NCI-H82 (cell line): ENCODE results near the gene ERICH4.
"Not testable (repeated sequence)": the region's sequence is repeated elsewhere in the genome, so short reads cannot be mapped to it uniquely, and the experiment has no call there.

Experiments
- DNase-seq: peaks from one replicate; lab custom pipeline; 2025; lab: John Stamatoyannopoulos, UW

ERICH4 gene, protein sequence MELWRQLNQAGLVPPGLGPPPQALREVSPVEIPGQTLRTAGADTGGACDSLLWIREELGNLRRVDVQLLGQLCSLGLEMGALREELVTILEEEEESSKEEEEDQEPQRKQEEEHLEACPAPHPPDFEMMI

DNA sequence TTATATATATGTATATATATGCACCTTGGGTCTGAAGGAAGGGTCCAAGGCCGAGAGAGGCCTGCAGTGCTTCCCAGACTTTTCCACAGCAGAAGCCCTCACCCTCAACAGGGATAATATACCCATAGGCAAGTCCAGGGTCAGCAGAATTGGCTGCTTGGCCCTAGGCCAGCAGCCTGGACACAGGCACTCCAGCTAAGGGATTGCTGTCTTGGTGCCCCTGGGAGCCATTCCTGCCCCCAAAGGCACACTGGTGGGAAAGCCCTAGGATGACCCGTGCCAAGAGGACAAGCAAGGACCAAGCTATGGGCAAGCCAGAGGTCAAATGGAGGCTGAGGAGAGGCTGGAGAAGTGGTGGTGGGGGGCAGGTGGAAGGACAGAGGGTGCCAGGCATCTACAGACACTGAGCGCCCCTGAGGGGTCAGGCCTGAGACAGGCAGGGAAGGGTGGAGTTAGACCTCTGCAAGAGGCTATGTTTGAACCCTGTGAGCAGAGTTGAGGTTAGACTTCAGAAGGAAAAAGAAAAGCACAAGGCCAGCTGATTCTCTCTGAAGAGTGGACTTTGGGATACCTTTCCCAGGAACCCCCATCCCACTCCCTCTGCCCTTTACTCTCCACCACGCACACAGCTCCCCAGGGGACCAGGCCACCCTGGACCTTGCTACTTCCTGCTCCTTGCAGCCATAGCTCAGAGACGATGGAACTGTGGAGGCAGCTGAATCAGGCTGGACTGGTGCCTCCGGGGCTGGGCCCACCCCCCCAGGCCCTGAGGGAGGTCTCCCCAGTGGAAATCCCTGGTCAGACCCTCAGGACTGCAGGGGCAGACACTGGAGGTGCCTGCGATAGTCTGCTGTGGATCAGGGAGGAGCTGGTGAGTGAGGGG, at the start of gene ERICH4:
Gene ERICH4 (plus strand): TSS at position 684 of the 883 bp plus-strand sequence. CDS start 14 bp downstream, at position 698.
- no peak for DNase-seq

DNA sequence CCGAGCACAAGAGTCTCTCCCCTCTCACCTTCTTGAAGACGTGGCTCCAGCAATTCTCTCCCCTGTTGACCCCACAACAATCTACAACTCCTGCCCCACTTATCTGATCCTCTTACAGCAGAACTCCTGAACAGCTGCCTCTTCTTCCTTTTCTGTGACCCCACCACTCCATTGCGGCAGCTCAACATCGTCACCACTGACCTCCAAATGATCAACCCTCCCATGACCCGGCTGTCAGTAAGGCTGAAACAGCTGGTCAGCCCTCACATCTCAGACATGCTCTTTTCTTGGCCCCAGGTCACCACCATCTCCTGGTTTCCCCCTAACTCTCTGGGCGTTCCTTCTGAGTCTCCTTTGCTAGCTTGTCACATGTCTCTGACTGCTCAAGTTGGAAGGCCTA, 47.6 kb upstream of the ERICH4 start:
- DNase-seq: no peak

DNA sequence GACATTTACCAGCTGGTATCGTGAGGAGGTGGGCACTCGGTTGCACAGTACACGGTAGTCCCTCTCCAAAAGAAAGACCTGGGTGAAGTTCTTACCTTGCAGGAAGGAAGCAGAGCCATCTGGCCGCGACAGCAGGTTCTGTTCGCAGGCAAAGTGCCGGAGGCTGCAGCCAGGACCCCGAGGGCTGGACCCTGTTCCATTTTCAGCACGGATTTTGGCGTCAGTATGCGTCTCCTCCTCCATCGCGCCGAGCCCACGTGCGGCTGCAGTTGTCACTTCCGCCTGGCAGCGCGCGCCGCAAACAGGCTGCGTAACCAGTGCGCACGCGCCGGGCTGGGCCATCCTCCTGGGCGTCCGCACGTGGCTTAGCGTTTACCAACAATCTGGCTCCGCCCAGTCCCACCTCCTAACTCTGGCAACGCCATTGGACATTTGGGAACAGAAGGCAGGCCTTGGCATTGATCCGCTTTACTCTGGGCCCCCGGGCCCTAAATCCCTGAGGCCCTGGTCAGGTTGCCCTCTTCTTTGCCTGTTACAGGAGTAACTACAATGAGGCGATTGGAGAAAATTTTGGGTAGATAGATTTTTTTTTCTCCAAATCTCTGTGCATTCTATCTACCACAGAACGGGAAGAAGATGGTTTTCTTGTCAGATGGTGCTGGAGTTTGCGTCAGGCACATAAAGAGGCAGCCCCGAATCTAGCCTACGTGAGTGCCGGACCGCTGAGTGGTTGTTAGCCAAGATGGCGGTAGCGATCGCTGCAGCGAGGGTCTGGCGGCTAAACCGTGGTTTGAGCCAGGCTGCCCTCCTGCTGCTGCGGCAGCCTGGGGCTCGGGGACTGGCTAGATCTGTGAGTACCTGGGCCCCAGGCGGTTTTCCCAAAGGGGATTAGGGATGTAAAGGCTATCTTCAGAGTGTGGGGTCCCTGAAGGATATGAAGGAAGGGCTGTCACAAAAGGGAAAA, 45.6 kb upstream of the ERICH4 start, which contains the start of the genes BCKDHA and EXOSC5:
Gene BCKDHA (plus strand): TSS at position 733 of the 964 bp plus-strand sequence. CDS start 10 bp downstream, at position 743.
Gene EXOSC5 (minus strand): TSS at position 274 of the 964 bp plus-strand sequence. CDS start 31 bp downstream, at position 243.
- peak; percentile 100 for DNase-seq

DNA sequence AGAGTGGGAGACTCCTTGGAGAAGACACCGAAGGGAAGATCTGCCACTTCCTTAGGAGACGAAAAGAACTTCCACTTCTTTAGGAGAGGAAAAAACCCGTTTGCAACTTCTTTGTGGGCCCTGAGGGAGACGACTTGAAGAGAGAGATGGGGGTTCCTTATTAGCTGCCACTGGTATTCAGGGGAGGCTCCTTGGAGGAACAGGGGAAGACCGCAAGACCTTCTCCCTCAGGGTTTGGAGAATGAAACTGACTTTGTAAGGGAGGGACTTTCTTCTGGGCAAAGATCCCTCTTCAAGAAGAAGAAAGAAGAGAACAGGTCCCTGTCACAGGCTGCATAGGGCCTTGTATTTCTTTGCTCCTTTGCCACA, 44.9 kb upstream of the ERICH4 start:
- DNase-seq: peak; percentile 49

DNA sequence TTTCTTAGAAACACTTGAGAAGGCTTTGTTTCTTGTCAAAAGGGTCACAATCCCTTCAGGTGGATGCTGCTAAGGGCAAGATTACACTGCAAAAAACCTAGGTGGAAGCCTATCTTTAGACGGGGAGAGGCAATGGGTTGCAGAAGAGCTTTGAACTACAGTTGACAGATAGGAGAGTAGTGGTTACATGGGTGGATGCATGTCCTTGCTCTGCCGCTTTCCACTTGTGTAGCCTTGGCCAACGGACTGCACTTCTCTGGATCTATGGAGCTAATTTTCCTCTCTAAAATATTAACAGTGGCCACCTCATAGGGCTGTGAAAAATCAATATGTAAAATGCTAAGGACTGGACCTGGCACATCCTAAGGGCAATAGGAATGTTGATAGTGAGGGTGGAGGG, 44.4 kb upstream of the ERICH4 start:
- DNase-seq: no peak

DNA sequence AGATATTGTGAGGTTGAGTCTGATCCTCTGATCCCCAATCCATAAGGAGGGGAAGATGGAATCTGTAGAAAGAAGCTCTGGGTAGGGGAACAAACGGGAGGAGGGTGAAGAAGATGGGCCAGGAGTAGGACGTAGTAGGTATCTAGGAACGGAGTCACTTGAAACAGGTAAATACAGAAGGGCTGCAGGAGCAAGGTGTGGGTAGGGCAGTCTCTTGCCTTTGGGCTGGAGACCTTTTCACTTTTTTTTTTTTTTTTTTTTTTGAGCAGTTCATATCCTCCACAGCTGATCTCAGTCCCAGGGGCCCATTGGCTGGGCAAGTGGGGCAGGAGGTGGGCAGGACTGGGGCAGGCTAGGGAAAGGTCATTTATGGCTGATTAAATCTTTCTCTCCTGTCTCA, 43.9 kb upstream of the ERICH4 start:
- no peak for DNase-seq

DNA sequence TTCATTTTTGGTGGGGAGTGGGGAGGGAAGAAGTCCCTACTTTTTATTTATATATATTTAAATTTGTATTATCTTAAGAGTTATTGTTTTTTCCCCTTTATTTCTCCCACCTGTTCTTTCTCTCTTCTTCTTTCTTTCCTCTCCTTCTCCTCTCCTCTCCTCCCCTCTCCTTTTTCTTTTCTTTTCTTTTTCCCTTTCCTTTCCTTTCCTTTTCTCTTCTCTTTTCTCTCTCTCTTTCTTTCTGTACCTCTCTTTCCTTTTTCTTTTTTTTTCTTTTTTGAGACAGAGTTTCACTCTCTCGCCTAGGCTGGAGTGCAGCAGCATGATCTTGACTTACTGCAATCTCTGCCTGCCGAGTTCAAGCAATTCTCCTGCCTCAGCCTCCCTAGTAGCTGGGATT, 43.4 kb upstream of the ERICH4 start:
- DNase-seq: no peak

DNA sequence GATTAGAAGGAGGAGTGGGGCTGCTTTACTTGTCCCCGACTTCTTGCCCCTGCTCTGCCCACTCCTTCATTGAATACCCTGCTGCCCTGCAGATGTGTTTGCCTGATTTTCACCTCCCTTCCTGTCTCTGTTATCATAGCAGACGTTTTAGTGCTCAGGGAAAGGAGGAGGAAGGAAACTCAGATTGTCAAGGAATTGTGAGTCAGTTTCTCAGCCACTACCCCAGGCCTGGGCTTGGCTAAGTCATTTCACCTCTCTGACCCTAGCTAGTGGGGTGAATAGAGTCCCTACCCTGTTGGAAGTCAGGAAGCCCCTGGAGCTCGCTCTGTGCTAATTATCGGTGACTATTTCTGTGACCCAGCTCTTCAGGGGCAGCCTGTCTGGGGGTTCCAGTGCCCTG, 41.5 kb upstream of the ERICH4 start:
- DNase-seq: no peak

DNA sequence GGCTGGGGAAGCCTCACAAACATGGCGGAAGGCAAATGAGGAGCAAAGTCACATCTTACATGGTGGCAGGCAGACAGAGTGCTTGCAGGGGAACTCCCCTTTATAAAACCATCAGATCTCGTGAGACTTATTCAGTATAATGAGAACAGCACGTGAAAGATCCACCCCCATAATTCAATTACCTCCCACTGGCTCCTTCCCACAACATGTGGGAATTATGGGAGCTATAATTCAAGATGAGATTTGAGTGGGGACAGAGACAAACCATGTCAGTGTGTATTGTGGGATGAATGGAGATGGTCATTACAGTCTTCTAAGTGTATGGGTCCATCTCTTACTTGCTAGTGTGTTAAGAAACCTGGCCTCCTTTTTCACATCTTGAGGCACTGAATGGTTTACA, 40.9 kb upstream of the ERICH4 start:
- DNase-seq: peak; percentile 19

DNA sequence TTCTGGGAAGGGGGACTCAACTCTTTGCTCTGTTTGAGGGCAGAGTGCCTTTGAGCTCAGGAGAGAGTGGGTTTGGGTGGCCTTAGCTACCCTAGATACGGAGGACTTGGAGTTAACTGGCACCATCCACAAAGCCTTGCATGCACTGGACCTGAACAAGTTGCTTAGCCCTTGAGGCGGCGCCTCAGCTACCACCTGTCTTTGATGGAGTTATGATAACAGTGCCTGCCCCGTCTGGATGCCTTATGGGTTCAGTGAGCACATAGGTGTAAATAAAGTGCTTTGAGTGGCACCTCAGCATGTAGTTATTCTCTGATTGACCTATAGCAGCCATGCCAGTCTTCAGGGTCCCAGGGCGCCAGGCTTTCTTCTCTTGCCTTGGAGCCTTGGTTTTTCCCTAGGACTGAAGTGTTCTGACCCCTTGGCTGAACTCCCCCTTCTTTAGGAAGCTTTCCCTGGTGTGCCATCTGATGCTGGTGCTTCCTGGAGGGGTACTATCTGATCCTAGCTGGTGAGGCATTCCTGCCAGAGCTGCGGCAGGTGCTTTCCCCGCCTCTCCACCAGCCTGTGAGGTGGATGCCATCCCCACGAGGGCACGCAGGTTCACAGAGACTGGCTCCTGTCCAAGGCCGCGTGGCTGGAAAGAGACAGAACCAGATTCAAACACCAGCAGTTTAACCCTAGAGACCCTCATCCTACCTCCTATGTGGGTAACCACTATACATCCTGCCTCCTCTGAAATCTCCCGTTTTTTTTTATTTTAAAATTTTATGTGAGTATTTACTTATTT, 39.6 kb upstream of the ERICH4 start:
- no peak for DNase-seq

DNA sequence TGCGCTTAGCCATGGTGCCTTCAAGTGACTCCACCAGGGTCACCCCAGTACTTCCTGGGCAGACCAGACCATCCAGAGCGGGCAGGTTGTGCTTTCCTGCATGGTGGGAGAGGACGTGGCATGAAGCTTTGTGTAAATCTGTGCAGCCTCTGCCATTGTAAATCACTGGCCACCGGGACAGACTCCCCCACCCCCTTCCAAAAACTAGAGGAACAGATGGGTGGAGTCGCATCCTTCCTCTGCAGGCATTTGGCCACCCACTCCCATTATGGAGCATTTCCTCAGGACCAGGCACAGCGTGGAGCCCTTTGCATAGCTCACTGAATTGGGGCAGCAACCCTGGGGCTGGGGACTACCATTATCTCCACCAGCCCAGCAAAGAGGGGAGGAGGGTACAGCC, 37.2 kb upstream of the ERICH4 start:
- no peak for DNase-seq

DNA sequence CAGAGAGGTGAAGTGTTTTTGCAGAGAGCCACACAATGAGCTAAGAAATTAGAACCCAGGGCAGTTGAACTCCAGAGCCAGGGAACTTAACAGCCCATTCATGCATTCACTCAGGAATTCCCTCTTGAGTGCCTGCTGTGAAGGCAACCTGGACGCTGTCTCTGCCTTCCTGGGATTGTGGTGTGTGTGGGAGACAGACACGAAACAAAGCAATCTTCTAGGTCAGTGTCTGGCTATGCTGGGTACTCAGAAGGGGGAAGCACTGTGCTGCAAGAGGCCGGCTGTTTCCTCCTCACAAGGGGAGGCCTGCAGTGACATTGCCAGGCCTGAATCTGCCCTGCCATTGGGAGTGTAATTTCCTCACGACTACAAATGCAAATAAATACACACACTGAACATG, 35.7 kb upstream of the ERICH4 start:
- no peak for DNase-seq

DNA sequence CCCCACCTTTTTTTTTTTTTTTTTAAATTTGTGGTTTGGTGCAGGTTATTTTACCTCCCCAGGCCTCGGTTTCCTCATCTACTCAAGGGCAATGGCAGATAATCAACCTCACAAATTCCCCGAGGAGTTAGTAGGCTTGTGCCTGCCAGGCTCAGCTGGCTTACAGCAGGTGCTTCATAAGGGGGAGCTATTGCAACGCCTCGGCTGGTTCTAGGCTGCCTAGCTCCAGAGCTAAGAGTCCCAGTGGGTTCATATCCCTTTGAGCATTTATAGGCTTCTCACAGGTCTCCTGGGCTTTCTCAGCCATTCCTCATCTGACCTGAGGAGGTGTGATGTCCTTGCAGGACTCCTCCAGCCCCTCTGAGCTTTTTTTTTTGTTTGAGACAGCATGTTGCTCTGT, 34.7 kb upstream of the ERICH4 start:
- DNase-seq: peak; percentile 21

DNA sequence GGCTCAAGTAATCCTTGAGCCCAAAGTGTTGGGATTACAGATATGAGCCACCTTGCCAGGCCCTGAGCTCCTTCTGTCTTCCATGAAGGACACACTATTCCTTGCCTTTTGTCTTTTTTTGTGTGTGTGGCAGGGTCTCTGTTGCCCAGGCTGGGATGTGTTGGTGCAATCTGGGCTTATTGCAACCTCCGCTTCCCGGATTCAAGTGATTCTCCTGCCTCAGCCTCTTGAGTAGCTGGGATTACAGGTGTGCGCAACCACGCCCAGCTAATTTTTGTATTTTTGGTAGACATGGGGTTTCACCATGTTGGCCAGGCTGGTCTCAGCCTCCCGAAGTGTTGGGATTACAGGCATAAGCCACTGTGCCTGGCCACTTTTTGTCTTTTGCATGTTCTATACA, 34.1 kb upstream of the ERICH4 start:
- DNase-seq: not testable (repeated sequence)

DNA sequence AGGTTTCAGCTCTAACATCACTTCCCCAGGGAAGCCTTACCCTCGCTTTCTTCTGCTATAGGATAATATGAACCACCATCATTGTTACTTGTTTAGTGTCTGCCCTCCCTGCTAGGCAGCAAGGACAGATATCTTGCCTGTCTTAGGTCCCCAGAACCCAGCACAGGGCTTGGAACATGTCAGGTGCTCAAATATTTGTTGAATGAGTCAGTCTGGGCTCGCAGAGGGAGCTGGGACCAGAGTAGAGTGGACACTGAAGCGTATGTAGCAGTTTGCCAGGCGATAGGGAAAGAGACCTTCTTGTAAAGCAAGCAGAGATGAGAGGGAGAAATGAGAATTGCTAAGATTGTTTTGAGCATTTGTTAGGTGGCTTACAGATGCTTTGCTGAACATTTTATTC, 33.7 kb upstream of the ERICH4 start:
- no peak for DNase-seq

DNA sequence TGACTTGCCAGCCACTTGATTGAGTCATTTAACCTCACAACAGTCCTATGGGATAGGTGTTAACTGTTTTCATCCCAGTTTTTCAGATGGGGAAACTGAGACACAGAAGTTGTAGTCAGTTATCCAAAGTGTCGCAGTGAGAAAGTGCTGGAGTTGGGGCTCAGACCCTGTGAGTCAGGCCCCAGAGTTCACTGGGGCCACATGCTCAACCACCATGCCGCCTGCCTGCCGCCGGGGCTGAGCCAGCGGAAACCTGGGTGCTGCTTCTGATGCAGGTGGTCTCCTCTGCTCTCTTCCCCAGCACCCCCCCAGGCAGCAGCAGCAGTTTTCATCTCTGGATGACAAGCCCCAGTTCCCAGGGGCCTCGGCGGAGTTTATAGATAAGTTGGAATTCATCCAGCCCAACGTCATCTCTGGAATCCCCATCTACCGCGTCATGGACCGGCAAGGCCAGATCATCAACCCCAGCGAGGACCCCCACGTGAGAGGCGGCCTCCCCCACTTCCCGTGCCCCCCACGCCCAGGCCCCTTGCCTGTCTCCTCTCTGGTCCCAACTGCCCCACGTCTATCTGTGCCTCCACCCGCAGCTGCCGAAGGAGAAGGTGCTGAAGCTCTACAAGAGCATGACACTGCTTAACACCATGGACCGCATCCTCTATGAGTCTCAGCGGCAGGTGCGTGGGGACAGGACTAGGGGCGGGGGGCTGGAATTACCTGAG, 32.5 kb upstream of the ERICH4 start:
- no peak for DNase-seq

DNA sequence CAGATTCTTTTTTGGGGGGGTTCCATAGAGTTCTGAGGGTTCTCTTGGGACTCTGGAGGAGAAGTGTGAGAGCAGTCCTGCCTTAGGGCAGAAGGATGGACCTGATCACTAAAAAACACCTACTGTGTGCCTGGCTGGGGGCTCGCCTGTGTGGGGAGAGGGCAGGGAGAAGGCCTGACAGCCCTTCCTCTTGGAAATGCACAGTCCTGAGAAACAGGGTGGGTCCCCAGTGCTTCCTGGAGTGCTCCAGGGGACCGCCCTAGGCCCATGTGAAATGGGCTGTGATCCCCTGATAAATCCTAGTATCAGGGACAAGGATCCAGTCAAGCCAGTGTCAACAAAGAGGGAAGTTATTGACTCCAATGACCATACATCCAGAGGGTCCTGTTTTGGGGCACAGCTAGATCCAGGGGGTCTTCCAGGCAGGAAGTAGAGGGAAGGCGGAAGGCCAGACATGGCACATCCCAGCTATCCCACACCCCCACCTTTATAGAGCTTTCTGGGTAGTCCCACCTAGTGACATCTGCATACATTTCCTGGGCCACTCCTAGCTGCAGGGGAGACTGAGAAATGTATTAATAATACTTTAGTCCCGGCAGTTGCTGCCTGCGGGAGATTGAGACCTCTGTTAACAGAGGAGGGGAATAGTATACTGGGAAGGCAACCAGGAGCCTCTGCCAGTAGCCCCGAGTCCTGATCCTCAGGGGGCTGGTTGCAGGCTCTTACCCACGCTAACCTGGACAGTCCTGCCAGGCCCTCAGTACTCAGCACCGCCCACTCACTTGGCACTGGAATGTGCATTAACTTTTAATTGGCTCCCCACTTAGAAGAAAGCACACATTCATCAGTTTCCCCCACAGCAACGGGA, 31.6 kb upstream of the ERICH4 start:
- DNase-seq: no peak

DNA sequence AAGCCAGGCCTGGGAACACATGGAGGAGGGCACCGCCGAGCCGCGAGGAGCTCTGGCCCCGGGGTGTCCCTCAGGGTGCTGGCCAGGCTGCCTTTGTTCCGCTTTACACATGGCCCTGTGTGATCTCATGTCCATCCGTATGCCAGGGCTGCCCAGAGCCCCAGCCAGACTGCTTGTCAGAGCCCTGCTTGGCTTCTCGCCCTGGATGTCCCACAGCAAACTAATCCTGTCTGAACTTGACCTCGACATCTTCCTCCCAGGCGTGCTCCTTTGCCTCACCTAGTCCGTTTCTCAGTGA, 31.0 kb upstream of the ERICH4 start:
- DNase-seq: no peak

DNA sequence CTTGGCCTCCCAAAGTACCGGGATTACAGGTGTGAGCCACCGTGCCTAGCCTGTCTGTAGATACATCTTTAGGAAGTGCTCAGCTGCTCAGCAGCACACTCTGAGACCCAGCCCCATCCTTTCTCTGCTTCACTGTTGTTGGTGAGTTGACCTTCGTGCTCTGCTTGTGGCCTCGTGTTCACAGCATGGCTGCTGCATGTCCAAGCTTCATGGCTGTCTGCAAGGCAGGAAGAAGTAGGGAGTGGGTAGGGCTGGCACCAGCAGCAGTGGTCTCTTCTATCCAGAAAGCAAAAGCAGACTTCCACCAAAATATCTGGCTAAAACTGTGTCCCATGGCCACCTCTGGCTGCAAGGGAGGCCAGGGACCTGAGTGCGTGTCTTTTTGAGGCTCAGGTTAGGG, 30.0 kb upstream of the ERICH4 start:
- DNase-seq: no peak

DNA sequence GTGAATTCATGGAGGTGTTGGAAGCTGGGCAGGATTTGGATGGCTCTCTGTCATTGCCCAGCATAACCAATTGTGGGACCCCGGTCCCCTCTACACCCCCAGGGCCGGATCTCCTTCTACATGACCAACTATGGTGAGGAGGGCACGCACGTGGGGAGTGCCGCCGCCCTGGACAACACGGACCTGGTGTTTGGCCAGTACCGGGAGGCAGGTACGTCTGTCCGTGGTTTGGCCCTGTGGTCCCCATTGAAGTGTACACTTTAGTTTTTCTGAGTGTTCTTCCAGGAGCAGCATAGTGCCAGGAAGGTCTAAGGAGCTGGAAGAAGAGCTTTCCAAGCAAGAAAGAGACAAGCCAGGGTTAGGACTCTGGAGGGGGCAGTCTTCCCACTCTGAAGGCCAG, 29.0 kb upstream of the ERICH4 start:
- no peak for DNase-seq
